ENCODE data around the gene TMEM117.

- TF ChIP-seq CTCF (IDR thresholded peaks at IDR 0.05) (no peak), POLR2A (IDR thresholded peaks at IDR 0.05) (no peak)
Measured at GRCh38 chr12:44158746-44159145, 322.9 kb downstream of the TMEM117 start.
